HG02884 (cell line): ENCODE measurements around the gene BRAT1.

ENCODE experiments used
- ATAC-seq: cut with Tn5 transposase; IDR thresholded peaks from one replicate; pipeline ENCODE4 v1.9.1; 2021; ENCODE audit warnings: mild to moderate bottlenecking, moderate library complexity; ENCODE audit not compliant: unreplicated experiment

The BRAT1 gene

DNA sequence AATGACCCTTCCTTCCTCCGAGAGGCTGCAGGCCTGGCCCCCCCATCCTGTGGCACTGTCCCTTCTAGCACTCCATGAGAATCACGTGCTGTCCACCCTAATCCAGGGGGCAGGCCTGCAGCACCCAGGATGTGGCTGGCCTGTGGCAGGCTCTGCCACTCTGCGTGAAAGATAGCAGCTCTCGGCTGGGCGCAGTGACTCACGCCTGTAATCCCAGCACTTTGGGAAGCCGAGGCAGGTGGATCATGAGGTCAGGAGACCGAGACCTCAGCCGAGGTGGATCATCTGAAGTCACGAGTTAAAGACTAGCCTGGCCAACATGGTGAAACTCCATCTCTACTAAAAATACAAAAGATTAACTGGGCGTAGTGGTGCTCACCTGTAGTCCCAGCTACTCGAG, 54.6 kb downstream of the BRAT1 start:
- no peak for ATAC-seq

- ATAC-seq, result no peak
Measured at GRCh38 chr7:2499719-2500430, 55.4 kb downstream of the BRAT1 start.

- no peak for ATAC-seq
Measured at GRCh38 chr7:2499181-2499580, 56.1 kb downstream of the BRAT1 start.

GRCh38 chr7:2498708-2499107, 56.6 kb downstream of the BRAT1 start:
- no peak for ATAC-seq

- no peak for ATAC-seq
Measured at GRCh38 chr7:2497500-2498336, 57.6 kb downstream of the BRAT1 start.

DNA sequence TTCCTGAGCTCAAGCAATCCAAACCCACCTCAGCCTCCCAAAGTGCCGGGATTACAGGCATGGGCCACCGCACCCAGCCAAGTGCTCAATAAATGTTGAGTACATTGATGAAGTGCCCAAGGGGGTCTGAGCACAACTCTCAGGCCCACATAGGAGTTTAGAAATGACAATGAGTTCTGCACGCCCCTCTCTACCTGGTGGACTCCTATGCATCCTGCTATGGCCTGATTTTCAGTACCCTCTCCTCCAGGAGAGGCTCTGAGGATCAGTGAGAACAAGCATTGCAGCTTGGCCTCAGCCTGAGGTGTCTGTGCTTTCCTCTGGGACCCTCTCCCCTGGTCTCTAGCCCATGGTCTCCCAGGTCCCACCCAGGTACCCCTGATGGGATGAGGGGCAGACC, 58.3 kb downstream of the BRAT1 start:
- ATAC-seq, result no peak

- ATAC-seq, result no peak
Measured at GRCh38 chr7:2496375-2496774, 58.9 kb downstream of the BRAT1 start.

DNA sequence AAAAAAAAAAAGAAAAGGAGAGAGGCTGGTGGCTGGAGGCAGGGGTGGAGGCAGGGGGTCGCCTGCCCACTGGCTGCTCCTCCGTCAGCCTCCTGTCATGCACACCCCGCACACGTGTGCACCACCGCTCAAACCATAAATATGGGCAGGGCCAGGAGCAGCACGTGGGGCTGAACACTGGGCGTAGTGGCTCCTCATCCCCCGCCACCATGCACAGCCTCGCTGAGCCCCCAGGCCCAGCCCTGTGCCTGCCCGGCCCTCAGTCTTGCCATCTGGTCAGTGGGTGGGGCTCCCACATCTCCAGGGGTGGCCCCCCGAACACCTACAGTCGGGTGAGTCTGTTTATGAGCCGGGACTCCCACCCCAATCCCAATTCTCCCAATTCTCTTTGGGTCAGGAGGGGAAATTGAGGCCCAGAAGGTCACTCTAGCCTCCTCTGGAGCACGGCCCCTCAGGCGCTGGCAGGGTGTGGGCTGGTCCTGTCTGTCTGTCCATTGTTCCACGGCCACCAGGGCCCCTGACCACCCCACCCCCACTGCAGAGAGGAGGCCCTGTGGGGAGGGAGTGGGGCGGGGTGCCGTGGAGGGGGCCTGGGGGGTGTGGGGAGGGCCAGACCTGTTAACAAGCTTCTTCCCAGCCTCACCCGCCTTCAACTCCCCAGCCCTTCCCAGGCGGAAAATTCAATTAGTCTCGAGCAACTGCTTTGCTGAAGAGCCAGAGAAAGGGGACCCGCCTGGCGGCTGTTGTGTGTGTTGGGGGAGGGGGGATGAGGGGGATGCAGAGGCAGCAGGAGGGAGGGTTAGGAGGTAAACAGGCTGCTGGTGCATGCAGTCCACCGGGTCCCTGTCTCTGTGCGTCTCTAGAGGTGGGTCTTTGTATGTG, 59.7 kb downstream of the BRAT1 start:
- ATAC-seq, result no peak

DNA sequence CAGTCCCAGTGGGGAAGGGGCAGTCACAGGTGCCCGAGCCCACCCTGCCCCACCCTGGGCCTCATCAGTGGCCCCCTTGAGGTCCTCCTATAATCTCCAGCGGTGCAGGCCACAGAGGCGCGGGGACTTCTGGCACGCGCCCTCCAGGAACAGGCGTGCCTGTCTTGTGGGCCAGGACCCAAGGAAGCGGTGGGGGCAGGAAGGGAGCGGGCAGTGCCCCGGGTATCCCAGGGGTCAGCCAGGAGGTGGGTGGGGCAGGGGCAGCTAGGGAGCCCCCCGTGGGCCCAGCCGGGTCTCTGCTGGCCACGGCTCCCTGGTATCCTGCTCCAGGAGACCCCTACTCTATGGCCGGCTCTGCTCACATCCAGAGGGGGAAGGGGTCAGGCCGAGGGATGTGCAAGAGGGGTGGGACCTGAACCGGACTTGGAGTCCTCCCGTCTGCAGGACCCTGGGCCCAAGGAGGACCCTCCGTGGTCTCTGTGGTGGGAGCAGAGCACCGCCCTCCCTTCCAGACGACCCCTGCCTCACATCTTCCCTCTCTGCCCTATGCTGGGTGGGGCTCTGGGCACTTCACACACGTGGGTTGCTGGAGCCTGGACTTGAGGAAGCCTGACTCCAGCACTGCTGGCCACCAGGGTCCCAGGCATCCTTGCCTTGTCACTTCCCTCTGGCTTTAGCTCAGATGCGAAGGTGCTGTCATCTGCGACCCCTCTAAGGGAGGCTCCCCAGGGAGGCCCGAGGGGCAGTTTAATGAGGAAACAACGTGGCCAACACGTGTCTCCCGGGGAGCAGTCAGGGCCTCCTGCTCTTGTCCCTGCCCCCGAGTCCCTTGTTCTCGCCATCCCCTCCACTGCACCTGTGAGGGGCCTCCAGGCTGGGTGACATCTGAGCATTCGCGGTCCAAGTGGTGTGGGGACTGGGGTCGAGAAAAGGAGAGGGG, 60.9 kb downstream of the BRAT1 start:
- no peak for ATAC-seq

GRCh38 chr7:2493205-2494164, 61.8 kb downstream of the BRAT1 start:
- ATAC-seq, result no peak

DNA sequence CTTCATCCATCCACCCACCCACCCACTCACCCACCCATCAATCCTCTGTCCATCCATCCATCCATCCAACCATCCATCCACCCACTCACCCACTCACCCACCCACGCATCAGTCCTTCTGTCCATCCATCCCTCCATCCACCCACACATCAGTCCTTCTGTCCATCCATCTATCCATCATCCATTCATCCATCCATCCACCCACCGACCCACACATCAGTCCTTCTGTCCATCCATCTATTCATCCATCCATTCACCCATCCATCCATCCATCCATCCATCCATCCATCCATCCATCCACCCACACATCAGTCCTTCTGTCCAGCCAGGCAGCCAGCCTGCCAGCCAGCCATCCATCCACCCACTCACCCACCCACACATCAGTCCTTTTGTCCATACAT, 63.3 kb downstream of the BRAT1 start:
- no peak for ATAC-seq

- no peak for ATAC-seq
Measured at GRCh38 chr7:2490181-2490651, 65.1 kb downstream of the BRAT1 start.

- no peak for ATAC-seq
Measured at GRCh38 chr7:2488681-2489080, 66.6 kb downstream of the BRAT1 start.

- ATAC-seq, result no peak
Measured at GRCh38 chr7:2488272-2488645, 67.1 kb downstream of the BRAT1 start.
